GM12878 (cell line): Measurements from ENCODE around the gene ZSWIM2. TPM values are rescaled to one million over a fixed set of nuclear protein-coding genes. Genes with fewer than 3 reads are reported as not detected.

Experiments used
- ATAC-seq: fragments of 200-7000 bp; cut with Tn5 transposase; 3 replicates; pipeline ENCODE4 v1.9.1; 2020; ENCODE audit warnings: mild to moderate bottlenecking, moderate library complexity
- BruUV-seq: library from RNA; stranded (reverse); fragments of 400-500 nt; replicated peaks from 2 replicates; lab custom pipeline; 2021; lab: Mats Ljungman, UMichigan
- CTCF ChIA-PET: fragments of 300-600 bp; sonication (Branson Sonifier 250); formaldehyde crosslinking; extraction: SDS; loops from one replicate; lab custom pipeline; 2021; ENCODE audit warnings: inconsistent platforms; lab: Yijun Ruan, JAX
- POLR2A ChIA-PET: fragments of 350-600 bp; formaldehyde crosslinking; extraction: SDS; loops from one replicate; lab custom pipeline; 2021; ENCODE audit warnings: inconsistent platforms; lab: Charles Lee
- RAD21 ChIA-PET: fragments of 300-600 bp; sonication (Branson Sonifier 250); formaldehyde crosslinking; loops from one replicate; lab custom pipeline; 2023; ENCODE audit warnings: antibody characterized with exemption; ENCODE audit not compliant: unreplicated experiment; lab: Charles Lee
- SMC1A ChIA-PET: fragments of 300-600 bp; sonication (Branson Sonifier 250); formaldehyde crosslinking; loops from one replicate; lab custom pipeline; 2023; ENCODE audit not compliant: unreplicated experiment, uncharacterized antibody; lab: Charles Lee
- DNase-seq: peaks from one replicate; pipeline ENCODE4 v3.0.0-alpha.2; 2011; ENCODE audit warnings: low read depth, low spot score
- FAIRE-seq: peaks from 3 replicates; lab custom pipeline; 2011; peaks lifted over from hg19 to GRCh38; lab: Jason Lieb, UNC
- H2AFZ ChIP-seq: 2 replicates; pipeline ENCODE4 v1.6.0; 2011; ENCODE audit warnings: low read depth, low read length, control low read depth; ENCODE audit not compliant: control insufficient read depth
- H3K27ac ChIP-seq: 2 replicates; pipeline ENCODE4 v1.5.1; 2011; ENCODE audit warnings: control low read depth; ENCODE audit not compliant: control insufficient read depth, insufficient read depth
- H3K27me3 ChIP-seq, 2 experiments: replicated peaks in 1 of 2; 2 replicates each; pipeline versions ENCODE4 v1.6.0 to v1.6.1; 2011; ENCODE audit warnings: low read length in 1 of 2; ENCODE audit not compliant: control insufficient read depth in 2 of 2, insufficient read depth in 2 of 2
- H3K36me3 ChIP-seq, 2 experiments: 2 replicates each; pipeline ENCODE4 v1.5.1; 2011; ENCODE audit warnings: low read length in 1 of 2; ENCODE audit not compliant: control insufficient read depth in 2 of 2, insufficient read depth in 2 of 2
- H3K4me1 ChIP-seq: 2 replicates; pipeline ENCODE4 v1.6.1; 2011; ENCODE audit warnings: mild to moderate bottlenecking, low read length, moderate library complexity, mixed read lengths; ENCODE audit not compliant: control insufficient read depth, insufficient read depth
- H3K4me2 ChIP-seq: 2 replicates; pipeline ENCODE4 v1.6.0; 2011; ENCODE audit warnings: control low read depth; ENCODE audit not compliant: control insufficient read depth, insufficient read depth
- H3K4me3 ChIP-seq: fragments of 200-600 bp; sonication (generic); 2 replicates; pipeline ENCODE4 v1.5.1; 2016
- H3K79me2 ChIP-seq: 2 replicates; pipeline ENCODE4 v1.6.0; 2011; ENCODE audit warnings: low read length; ENCODE audit not compliant: control insufficient read depth, insufficient read depth
- H3K9ac ChIP-seq: 2 replicates; pipeline ENCODE4 v1.8.0; 2011; ENCODE audit warnings: low read length, control low read depth, mixed read lengths; ENCODE audit not compliant: control insufficient read depth, insufficient read depth
- H3K9me3 ChIP-seq: replicated peaks from 3 replicates; pipeline ENCODE4 v1.5.1; 2011; ENCODE audit warnings: mild to moderate bottlenecking, low read length; ENCODE audit not compliant: control insufficient read depth, insufficient read depth
- H4K20me1 ChIP-seq: 2 replicates; pipeline ENCODE4 v1.6.0; 2011; ENCODE audit not compliant: control insufficient read depth, insufficient read depth
- ATF2 ChIP-seq: IDR thresholded peaks from 2 replicates; pipeline ENCODE4 v1.6.1; 2012; ENCODE audit warnings: low read length, inconsistent platforms
- BACH1 ChIP-seq: fragments of 450-650 bp; IDR thresholded peaks from 2 replicates; pipeline ENCODE4 v1.6.1; 2017; ENCODE audit warnings: mild to moderate bottlenecking, borderline replicate concordance
- BMI1 ChIP-seq: fragments of 450-650 bp; IDR thresholded peaks from 2 replicates; pipeline ENCODE4 v1.6.1; 2016; ENCODE audit warnings: mild to moderate bottlenecking, moderate library complexity, borderline replicate concordance
- CEBPZ ChIP-seq: fragments of 150-350 bp; IDR thresholded peaks from 2 replicates; pipeline ENCODE4 v1.6.1; 2016; ENCODE audit warnings: low read depth, low read length
- E2F4 ChIP-seq: IDR thresholded peaks from 2 replicates; pipeline ENCODE4 v1.6.1; 2012; ENCODE audit warnings: low read depth, low read length, improper control_type of control experiment
- EED ChIP-seq: sonication (generic); IDR thresholded peaks from 2 replicates; pipeline ENCODE4 v1.6.1; 2016; ENCODE audit warnings: antibody characterized with exemption, low read depth
- FOS ChIP-seq: IDR thresholded peaks from 3 replicates; pipeline ENCODE4 v1.6.1; 2011; ENCODE audit warnings: borderline replicate concordance; ENCODE audit not compliant: insufficient read length; ENCODE audit errors: extremely low read depth
- FOXK2 ChIP-seq: fragments of 450-650 bp; IDR thresholded peaks from 2 replicates; pipeline ENCODE4 v1.6.1; 2017; ENCODE audit warnings: mild to moderate bottlenecking, moderate library complexity
- LARP7 ChIP-seq: fragments of 450-650 bp; IDR thresholded peaks from 2 replicates; pipeline ENCODE4 v1.6.1; 2017; ENCODE audit warnings: mild to moderate bottlenecking
- POLR2AphosphoS2 ChIP-seq: IDR thresholded peaks from 2 replicates; pipeline ENCODE4 v1.6.1; 2011; ENCODE audit warnings: low read depth, mild to moderate bottlenecking, low read length, improper control_type of control experiment, moderate library complexity
- RCOR1 ChIP-seq: conservative IDR thresholded peaks from 2 replicates; pipeline ENCODE4 v1.6.1; 2012; ENCODE audit warnings: low read depth, low read length, improper control_type of control experiment
- RELA ChIP-seq: fragments of 450-650 bp; IDR thresholded peaks from 2 replicates; pipeline ENCODE4 v1.8.0; 2014; ENCODE audit warnings: borderline replicate concordance; ENCODE audit not compliant: partially characterized antibody
- SP1 ChIP-seq: IDR thresholded peaks from one replicate; pipeline ENCODE4 v1.6.1; 2011; ENCODE audit warnings: low read depth, low read length
- ZNF24 ChIP-seq: fragments of 450-650 bp; IDR thresholded peaks from 2 replicates; pipeline ENCODE4 v1.6.1; 2017; ENCODE audit warnings: antibody characterized with exemption, mild to moderate bottlenecking
- WGBS: methylation state at CpG from one replicate; pipeline ENCODE4 v1.1.6; 2016; ENCODE audit warnings: low lambda C conversion rate; ENCODE audit not compliant: insufficient replicate concordance, insufficient coverage; ENCODE audit errors: missing lambda C conversion rate; 5-methylcytosine and 5-hydroxymethylcytosine counted together
- in situ Hi-C: fragments of 300-500 bp; cut with MboI; formaldehyde crosslinking; loops from 9 replicates; pipeline ENCODE4 v1.14.3; 2018; ENCODE audit warnings: mixed read lengths
- intact Hi-C: fragments of 100-400 bp; cut with micrococcal nuclease; formaldehyde crosslinking; loops from one replicate; pipeline ENCODE4 v1.14.2; 2022; ENCODE audit not compliant: unreplicated experiment
- polyA plus RNA-seq, 11 experiments: library from polyadenylated mRNA; depleted of rRNA in 4 of 11; unstranded in 6 of 11; stranded (reverse) in 5 of 11; fragments of >200 nt; fragmentation: Nextera tagmentation in 4 of 11; fragmentation: Illumina TruSeq in 1 of 11; extraction: Ambion mirVana in 4 of 11; extraction: Trizol in 1 of 11; gene quantifications; 1 replicate in 1 of 11; 2 replicates in 10 of 11; pipeline versions ENCODE4 v1.2.1 to v1.2.3, GENCODE V29; 2011 to 2016; ENCODE audit warnings: inconsistent platforms in 2 of 11, missing spikeins in 2 of 11, low read depth in 1 of 11
- total RNA-seq, 4 experiments: library from RNA; depleted of rRNA in 3 of 4; stranded (reverse); fragments of >200 nt in 3 of 4; fragmentation: Illumina TruSeq in 1 of 4; extraction: Trizol in 1 of 4; gene quantifications; 2 replicates each; pipeline versions ENCODE4 v1.2.1 to v1.2.3, GENCODE V29; 2013 to 2021

The ZSWIM2 gene
- total and polyA plus RNA-seq, 10 of the 15 experiments (the other 5 are each of a cell fraction or from before 2014, with no cell fraction given): not detected

- TF ChIP-seq RCOR1 (no peak), CEBPZ (no peak), EED (no peak), FOS (no peak), ZNF24 (no peak), SP1 (no peak), BACH1 (no peak)
Measured at GRCh38 chr2:186871881-186872280, 22.9 kb upstream of the ZSWIM2 start (continued).

GRCh38 chr2:186868344-186868743 is 19.4 kb upstream of the ZSWIM2 start:
- H3K4me1 ChIP-seq: no peaks in the 10 kb centered on the region
- no peak overlapping the region for H3K4me3 ChIP-seq
- no TSS peak for BruUV-seq
- H2AFZ ChIP-seq: no peak overlapping the region
- no peak overlapping the region for H3K9ac ChIP-seq
- no peak overlapping the region for H3K27ac ChIP-seq
- intact Hi-C loops: no loop called here
- 0% methylated on average over 1 of the region's 1 CpG for WGBS
- no peaks in the 10 kb centered on the region for H3K27me3 ChIP-seq
- no peaks in the 10 kb centered on the region for H4K20me1 ChIP-seq
- POLR2A ChIA-PET: no interaction called here
- RAD21 ChIA-PET: interaction anchor here (0.5 to 1.6 kb wide), 2 partner anchors 12 to 1136 kb away, joined by 3 read pairs; no protein-coding TSS in a partner anchor
- SMC1A ChIA-PET: interaction anchor here (0.8 to 1.4 kb wide), 4 partner anchors 10 to 580 kb away, joined by 3 to 8 read pairs (median 5); partner anchors contain the start of gene CALCRL
- in situ Hi-C loops: loop anchor here (25.0 kb wide), 1 partner anchor 969 kb away; no protein-coding TSS in a partner anchor
- no peak overlapping the region for H3K4me2 ChIP-seq
- no peaks in the 10 kb centered on the region for H3K79me2 ChIP-seq
- H3K9me3 ChIP-seq: no peaks in the 10 kb centered on the region
- H3K36me3 ChIP-seq: no peaks in the 10 kb centered on the region
- ATAC-seq (no peak), DNase-seq (no peak), FAIRE-seq (no peak)
- CTCF ChIA-PET: interaction anchor here (1.2 to 7.6 kb wide), 3 partner anchors 35 to 584 kb away, joined by 3 to 103 read pairs (median 5); no protein-coding TSS in a partner anchor
- TF ChIP-seq E2F4 (no peak), LARP7 (no peak), POLR2AphosphoS2 (no peak), ATF2 (no peak), BMI1 (no peak), FOXK2 (no peak), RELA (no peak)
